RPMI7951 (cell line): ENCODE data around the gene SLC16A7. TPM values are rescaled to one million over a fixed set of nuclear protein-coding genes. Genes with fewer than 3 reads are reported as not detected.
"Not testable (repeated sequence)": the region's sequence is repeated elsewhere in the genome, so short reads cannot be mapped to it uniquely, and the experiment has no call there.

Experiments used
- DNase-seq: peaks from one replicate; pipeline ENCODE4 v3.0.0-alpha.2; 2012; ENCODE audit warnings: low read depth
- total RNA-seq: library from RNA; depleted of rRNA; stranded (reverse); fragments of >200 nt; shearing (Covaris generic); gene quantifications from 2 replicates; pipeline ENCODE4 v1.2.3, GENCODE V29; 2014; rRNA removed

The SLC16A7 gene, protein sequence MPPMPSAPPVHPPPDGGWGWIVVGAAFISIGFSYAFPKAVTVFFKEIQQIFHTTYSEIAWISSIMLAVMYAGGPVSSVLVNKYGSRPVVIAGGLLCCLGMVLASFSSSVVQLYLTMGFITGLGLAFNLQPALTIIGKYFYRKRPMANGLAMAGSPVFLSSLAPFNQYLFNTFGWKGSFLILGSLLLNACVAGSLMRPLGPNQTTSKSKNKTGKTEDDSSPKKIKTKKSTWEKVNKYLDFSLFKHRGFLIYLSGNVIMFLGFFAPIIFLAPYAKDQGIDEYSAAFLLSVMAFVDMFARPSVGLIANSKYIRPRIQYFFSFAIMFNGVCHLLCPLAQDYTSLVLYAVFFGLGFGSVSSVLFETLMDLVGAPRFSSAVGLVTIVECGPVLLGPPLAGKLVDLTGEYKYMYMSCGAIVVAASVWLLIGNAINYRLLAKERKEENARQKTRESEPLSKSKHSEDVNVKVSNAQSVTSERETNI
- 6.8 and 10.9 TPM in 2 replicates for total RNA-seq

DNA sequence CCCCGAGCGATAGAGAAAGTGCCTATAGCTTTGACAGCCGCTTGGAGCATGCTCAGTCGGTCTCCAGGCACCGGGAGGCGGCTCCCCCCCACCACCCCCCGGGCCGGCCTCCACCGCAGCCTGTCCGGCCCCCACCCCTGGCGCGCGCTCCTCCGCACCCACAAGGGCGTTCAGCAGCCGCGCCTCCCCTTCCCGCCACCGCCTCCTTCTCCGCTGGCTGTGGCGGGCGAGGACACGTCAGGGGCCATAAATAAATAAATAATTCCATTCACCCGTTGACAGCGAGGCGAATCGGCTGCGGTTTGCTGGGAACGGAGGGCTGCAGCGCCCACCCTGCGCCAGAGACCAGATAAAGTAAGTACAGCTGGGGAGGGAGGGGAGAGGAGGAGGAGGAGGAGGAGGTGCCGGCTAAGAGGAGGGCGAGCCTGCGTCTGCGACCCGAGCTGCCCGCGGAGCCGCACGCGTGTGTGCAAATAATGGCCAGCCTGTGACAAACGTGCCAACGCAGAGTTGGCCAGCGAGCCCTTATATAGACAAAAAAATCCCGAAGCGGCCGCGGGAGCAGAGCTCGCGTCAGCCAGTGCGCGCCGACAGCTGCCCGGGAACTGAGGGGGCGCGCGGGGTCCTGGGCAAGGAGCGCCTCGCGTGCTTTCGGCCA is at the start of gene SLC16A7:
SLC16A7 (plus strand) TSS at position 147 of the 658 bp plus-strand sequence. CDS start 108,773 bp downstream, outside the sequence.
- peak; percentile 84 for DNase-seq

DNA sequence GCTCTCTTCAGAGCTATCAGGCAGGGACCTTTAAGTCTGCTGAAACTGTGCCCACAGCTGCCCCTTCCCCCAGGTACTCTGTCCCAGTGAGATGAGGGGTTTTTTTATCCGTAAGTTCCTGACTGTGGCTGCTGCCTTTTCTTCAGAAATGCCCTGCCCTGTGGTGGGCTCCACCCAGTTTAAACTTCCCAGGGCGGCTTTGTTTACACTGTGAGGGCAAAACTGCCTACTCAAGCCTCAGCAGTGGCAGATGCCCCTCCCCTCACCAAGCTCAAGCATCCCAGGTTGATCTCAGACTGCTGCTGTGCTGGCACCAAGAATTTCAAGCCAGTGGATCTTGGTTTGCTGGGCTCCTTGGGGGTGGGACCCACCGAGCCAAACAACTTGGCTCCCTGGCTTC is 46.9 kb upstream of the SLC16A7 start:
- DNase-seq: no peak

DNA sequence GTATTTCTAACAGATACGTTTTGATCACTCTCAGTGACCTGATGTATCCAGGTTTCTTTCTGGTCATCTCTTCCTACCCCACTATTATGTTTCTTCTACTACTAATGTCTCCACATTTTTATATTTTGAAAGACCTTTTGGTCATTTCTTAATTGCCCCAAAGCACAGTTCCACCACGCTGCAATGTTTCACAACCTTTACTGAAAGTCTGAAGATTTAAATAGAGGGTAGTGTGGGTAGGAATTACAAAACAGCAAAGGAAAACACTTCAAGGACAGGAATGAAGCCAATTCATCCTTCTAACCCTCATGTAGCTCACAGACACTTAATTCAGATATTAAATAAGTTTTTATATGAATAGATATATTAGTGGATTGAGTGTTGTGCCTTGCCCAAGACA is 36.1 kb upstream of the SLC16A7 start:
- DNase-seq: no peak

DNA sequence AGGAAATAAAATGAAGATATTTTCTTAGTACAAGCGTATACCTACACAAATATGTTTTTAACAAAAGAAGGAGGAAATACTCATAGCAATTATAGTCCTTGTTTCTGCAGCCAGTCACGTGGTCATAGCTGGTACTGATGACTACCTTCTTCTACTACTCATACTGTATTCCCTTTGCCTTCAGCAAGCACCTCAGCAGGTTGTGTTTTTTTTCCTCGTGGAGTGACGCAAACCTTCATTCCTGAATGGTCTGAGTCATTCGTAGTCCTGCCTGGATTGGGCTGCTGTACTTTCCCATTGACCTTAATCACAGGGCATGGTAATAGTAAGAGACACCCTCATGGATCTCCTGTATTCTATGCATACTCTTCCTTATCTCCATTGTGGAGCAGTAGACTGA is 25.7 kb upstream of the SLC16A7 start:
- DNase-seq: no peak

DNA sequence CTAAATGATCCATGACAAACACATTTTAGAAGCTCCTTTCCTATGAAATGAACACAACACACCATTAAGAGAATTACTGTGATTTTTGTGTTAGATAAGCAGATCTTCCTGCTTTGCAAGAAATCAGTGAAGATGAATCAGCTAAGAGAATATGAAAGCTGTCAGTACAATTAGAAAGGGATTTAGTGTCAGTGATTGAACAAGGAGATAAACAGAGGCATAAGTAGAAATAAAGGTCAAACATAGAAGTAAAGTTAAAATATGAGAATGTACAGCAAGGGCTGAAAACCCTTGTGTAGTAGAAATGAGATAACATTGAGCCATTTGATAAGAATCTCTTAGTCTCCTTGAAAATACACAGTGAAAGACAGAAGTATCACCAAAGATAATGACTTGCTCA is 21.4 kb upstream of the SLC16A7 start:
- no peak for DNase-seq

DNA sequence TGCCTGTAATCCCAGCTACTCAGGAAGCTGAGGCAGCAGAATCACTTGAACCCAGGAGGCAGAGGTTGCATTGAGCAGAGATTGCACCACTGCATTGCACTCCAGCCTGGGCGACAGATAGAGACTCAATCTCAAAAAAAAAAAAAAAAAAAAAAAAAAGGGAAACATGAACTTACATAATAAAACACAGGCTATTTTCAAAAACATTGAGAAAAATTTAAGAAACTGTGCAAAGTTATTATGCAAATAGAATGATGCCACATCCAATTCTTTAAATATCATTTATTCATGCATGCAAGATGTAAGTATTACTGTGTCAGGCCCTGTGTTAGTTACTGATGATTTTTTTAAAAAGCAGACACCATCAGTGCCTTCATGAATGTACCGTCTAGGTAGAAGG is 20.0 kb upstream of the SLC16A7 start:
- DNase-seq: no peak

DNA sequence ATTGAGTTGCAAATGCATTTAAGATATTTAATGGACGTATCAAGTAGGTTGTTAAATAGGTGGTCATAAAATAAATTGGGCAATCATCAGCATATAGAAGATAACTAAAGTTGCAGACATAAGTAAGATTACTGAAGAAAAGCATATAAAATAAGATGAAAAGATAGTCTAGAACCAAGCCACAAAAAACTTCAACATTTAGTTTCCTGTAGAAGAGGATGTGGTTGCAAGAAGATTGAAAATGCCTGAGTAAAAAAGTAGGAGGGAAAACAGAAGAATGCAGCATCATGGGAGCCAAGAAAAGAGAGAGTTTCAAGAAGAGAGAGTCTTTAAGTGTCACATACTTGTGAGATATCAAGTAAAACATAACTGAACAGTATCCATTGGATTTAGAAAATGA is 17.6 kb upstream of the SLC16A7 start:
- no peak for DNase-seq

DNA sequence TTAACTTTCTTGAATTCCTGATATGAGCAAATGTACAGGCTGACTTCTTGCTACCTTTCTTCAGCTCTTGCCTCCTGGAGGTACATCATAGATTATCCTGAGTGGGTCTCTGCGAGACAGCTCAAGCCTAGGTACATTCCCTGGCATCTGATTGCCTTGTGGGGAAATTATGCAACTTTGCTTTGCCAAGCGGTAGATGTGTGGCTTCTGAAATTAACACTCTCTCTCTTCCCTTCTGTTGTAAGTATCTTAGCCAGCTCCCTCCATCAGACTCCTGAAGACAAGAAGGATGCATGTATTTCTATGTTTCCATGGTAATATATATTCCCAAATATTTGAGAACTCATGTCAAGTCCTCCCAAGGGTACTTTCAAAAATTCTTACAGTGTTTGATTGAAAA is 16.2 kb upstream of the SLC16A7 start:
- no peak for DNase-seq

DNA sequence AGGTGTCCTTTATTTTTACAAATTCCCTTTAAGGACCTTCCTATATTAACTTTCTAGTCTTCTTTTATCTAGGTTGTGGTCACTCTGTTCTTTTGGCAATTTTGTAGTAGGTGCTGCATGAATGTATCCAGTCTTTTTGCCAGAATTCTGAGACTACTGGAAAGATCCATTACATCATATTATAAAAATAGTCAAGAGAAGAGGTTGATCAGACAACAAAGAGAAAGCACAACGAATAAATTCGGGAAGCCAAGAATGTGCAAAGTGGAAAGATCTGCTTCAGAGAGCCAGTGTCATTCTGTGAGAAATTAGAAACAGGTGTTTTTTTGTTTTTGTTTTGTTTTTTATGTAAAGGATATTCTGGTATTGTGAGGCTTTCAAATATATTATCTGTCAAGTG is 15.8 kb upstream of the SLC16A7 start:
- no peak for DNase-seq

DNA sequence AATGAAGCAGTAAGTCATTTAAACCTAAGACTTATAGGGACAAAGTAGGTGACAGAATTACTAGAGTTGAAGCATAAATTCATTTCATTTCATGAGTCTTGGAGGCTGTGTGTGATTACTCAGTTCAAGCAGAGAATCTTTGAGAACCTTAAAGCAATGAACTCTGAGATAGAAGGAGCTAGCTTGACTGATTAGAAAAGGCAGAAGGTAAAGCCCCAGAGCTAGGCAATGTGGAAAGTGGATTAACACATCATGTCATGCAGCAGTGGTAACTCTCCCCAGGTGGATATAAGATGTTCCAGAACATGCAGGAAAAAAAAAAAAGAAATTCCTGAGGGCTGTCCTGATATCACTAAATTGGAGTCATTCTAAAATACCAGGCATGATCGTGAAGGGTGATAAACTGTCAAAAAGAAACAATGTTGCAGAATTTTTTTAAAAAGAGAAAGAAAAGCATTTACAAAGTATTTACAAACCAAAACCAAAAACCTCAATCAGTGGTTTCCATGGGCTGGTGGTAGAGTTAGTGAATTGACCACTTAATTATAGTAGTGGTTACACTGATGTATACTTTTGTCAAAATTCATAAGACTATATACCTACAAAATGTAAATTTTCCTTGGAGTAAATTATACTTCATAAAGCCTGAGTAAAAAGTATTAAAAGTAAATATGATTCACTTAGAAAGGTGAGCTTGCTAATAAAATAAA is 12.7 kb upstream of the SLC16A7 start:
- DNase-seq: no peak

DNA sequence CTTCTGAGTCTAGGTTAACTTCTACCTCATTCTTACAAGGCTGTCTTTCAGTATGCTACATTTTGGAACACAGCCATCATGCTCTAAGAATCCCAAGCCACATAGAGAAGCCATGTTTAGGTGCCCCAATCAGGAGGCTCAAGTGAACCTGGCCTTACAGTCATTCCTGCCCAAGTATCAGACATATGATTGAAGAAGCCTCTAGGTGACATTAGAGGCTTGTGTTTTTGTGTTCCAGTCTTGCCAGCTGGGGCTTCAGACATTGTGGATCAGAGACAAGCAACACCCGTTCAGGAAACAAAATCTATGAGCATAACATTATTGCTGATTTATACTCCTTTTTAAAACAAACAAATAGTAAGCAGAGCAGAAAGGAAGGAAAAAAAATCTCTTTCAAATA is 8.1 kb upstream of the SLC16A7 start:
- DNase-seq: no peak

DNA sequence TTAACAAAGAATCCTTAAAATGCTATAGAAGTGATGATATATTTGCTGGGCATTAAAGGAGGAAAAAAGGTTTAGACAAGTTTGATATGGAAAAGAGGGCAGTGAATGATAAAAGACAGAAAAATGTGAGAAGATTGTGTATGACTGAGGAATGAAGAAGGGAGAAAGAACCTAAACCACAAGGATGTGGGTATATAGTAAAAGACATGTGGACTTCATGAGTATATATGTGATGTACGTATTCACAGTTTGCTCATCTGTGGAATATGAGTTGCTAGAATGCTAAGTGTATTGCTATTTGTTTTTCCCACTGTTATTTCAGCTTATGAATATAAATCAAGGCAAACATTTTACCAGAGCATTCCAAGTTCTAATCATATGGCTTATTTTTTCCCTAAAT is 2.1 kb upstream of the SLC16A7 start:
- no peak for DNase-seq

DNA sequence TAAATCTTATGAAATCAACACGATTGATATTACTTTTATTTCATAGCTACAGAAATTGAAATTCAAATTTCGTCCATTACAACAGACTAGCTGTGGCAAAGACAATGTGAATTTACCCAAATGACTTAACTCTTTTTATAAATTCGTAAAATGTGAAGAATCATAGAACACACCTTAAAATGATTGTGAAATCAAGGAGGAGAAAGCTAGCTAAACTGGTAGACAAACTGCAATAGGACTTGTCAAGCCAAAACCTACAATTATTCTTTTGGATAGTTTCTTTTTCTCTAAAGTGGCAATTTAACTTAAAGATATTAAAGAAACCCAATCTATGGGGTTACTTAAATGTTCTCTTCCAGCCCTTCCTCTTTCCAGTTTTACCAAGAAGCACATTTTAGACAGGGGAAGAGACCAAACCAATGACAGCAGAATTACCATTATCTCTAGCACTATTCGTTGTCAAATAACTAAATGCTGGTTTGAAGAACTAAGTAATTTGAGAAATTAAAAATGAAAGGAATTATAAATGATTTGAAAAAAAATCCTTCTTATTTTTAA is 807 bp upstream of the SLC16A7 start:
- no peak for DNase-seq

DNA sequence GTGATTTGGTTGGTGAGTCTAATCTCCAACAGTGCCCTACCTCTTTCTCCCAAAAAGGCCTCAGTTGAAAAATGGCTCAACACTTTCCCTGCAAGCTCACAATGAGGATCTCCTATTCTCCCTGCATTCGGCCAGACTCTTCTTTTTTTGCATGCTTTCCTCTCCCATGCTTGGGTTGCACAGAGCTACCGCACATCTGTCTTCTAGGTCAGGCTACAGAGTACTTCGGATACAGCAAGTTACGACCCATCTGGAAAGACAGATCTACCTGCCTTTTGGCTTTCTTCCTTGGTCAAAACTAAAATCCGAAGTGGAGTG is 305 bp upstream of the SLC16A7 start:
- DNase-seq: no peak

DNA sequence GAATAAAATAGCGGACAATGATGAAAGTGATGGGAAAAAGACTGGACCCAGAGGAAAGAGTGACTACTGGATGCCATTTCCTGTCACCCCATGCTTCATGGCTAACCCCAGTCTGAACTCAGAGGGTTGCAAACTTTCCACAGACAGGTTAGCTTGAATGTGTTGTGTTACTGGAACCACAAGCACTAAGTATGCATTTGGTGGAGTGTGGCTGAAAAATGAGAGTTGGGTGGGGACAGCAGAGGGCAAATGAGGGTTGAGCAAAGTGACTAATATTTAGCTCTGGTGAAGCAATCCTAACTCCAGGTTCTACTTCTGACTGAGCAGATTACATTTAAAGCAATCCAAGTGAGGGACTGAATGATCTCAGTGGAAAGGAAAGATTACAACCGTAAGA is 1.6 kb downstream of the SLC16A7 start:
- peak; percentile 78 for DNase-seq

DNA sequence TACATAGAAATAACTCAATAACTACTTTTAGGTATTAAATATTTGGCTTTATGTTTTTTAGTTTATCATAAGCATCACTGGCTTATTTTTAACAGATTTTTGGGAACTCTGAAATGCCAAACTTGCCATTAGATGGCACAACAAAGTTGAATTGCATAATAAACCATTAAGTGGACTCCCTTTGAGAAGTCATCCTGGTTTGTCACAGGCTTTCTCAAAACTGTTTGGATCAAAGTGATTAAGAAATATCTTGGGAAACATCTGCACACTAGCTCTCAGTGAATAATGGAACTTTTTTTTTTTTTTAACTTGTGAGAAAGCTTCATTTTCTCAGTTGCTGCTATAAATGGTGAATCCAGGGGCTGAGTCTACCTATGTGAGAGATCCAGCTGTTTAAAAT is 4.3 kb downstream of the SLC16A7 start:
- no peak for DNase-seq

DNA sequence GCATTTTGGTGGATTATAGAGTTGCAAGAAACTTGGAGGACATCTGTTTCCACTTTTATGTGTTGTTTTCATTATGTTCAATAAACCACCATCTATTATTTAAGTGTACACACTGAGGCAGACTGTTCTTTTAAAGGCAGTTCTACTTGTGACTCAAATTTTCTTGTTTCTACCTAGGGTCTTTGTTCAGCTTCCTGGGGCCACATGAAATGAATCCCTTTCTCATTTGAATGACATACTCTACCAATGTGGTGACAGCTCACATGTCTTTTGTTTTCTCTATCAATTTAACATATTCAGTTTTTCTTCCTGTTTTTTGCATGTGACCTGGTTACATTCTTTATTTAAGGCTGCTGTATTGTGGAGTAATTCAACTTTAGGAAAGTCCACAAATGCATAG is 7.9 kb downstream of the SLC16A7 start:
- DNase-seq: no peak

DNA sequence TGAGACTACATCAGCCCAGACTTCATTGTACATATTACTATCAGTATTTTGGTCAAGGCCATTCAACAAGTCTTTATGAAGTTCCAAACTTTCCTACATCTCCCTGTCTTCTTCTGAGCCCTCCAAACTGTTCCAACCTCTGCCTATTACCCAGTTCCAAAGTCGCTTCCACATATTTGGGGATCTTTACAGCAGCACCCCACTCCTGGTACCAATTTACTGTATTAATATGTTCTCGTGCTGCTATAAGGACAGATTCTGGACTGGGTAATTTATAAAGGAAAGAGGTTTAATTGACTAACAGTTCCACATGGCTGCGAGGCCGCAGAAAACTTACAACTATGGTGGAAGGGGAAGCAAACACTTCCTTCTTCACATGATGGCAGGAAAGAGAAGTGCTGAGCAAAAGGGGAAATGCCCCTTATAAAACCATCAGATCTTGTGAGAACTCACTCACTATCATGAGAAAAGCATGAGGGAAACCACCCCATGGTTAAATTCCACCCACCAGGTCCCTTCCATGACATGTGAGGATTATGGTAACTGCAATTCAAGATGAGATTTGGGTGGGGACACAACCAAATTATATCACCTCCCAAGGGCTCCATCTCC is 17.1 kb downstream of the SLC16A7 start:
- DNase-seq: not testable (repeated sequence)

DNA sequence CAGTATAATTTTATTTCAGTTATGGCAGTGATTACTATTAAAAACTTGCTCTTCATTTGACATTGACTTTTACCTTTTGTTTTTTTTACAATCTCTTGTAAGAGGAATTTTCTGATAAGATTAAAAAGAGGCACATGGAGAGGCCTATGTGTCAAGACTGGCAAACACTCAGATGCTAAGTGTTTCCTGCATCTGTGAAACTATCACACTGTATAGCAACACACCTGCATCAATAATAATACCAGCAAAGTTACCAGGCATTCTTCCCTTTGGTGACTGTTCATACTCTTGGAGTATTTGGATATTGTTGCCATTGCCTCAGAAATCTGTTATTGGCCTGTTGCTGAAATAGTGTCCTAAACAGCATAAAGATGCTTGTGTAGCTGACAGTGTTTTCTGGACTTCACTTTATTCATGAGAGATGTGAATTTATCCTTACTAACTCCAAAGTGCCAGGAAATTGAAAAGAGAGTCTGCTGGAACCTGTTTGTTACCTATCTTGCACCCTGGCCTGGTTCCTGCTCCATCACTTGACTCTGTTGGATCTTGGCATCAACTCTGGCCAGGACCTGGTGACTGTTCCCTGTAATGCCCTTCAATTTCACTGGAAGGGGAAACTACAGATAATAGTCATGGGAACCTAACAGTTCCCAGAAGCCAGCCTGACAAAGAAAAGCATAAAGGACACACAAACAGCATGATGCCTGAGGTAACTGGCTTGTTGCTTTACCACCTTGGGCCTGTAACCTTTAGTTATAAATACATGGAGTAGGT is 19.8 kb downstream of the SLC16A7 start:
- DNase-seq: no peak

DNA sequence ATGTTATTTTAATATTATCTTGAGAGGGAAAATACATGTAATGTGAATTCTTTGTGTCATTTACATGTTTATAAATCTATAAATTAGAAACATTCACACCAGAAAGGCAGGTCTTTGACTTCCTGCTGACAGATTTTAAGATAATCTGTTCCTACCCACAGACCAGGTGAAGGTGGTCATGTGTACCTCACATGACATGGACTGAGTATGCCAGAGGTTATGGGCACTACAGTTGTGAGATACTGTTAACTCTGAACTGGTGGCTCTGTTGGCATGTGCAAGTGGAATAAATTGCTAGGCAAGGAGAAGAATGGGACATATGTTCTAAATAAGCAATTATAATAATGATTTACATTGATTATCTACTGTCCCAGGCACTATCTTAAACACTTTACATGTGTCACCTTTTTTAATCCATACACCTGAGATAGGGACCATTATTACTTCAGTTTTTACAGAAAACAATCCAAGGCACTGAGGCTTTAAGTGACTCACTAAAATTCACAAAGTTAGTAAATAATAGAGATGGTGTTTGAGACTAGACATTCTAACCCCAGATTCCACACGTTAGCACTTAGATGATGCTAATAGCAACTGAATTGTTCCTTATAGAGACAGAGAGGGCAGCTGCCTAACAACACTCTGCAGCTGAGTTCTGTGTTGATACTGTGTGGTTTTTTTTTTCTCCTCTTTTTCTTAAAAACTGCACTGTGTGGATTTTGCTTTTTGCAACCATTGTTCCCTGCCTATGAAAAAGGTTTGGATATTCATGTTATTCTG is 23.8 kb downstream of the SLC16A7 start:
- DNase-seq: no peak
